Uterine smooth muscle cell (primary cell): ENCODE measurements around the gene RHOT2. TPM values are rescaled to one million over a fixed set of nuclear protein-coding genes. Genes with fewer than 3 reads are reported as not detected.

Source experiments
- total RNA-seq: library from RNA; depleted of rRNA; stranded (reverse); fragments of >200 nt; gene quantifications from 2 replicates; pipeline ENCODE4 v1.2.3, GENCODE V29; 2014

RHOT2 gene
- total RNA-seq, 1 donor from 2014 or later: 46.5 TPM

Other genes starting within 250 kb of the RHOT2 start
- gene RAB11FIP3, start 242.5 kb upstream of the RHOT2 start, total RNA-seq: 18.4 and 23.0 TPM in 2 replicates
- 41.7 and 58.5 TPM in 2 replicates for gene CAPN15, start 140.4 kb upstream of the RHOT2 start, total RNA-seq
- gene PRR35, start 107.7 kb upstream of the RHOT2 start, total RNA-seq: 0.11 TPM in 1 of 2 replicates, not detected in the other
- gene NHLRC4, start 101.1 kb upstream of the RHOT2 start, total RNA-seq: 1.8 and 2.0 TPM in 2 replicates
- gene PIGQ, start 98.2 kb upstream of the RHOT2 start, total RNA-seq: 27.9 and 35.5 TPM in 2 replicates
- gene RAB40C, start 78.1 kb upstream of the RHOT2 start, total RNA-seq: 15.1 and 18.0 TPM in 2 replicates
- gene WFIKKN1, start 37.1 kb upstream of the RHOT2 start, total RNA-seq: 0.25 and 0.33 TPM in 2 replicates
- 69.9 and 100 TPM in 2 replicates for gene METTL26, start 31.8 kb upstream of the RHOT2 start, total RNA-seq
- 12.2 and 17.4 TPM in 2 replicates for gene MCRIP2, start 26.3 kb upstream of the RHOT2 start, total RNA-seq
- gene WDR90, start 18.8 kb upstream of the RHOT2 start, total RNA-seq: 14.6 and 22.6 TPM in 2 replicates
- gene RHBDL1, start 7.5 kb downstream of the RHOT2 start, total RNA-seq: 2.9 and 5.9 TPM in 2 replicates
- 135 and 164 TPM in 2 replicates for gene STUB1, start 12.3 kb downstream of the RHOT2 start, total RNA-seq
- gene JMJD8, start 16.2 kb downstream of the RHOT2 start, total RNA-seq: 26.1 and 34.5 TPM in 2 replicates
- 5.5 and 6.2 TPM in 2 replicates for gene WDR24, start 22.3 kb downstream of the RHOT2 start, total RNA-seq
- 0.37 and 0.44 TPM in 2 replicates for gene FBXL16, start 37.7 kb downstream of the RHOT2 start, total RNA-seq
- gene METRN, start 47.0 kb downstream of the RHOT2 start, total RNA-seq: 47.1 and 79.5 TPM in 2 replicates
- 42.5 and 43.4 TPM in 2 replicates for gene ANTKMT, start 53.0 kb downstream of the RHOT2 start, total RNA-seq
- 4.2 and 4.8 TPM in 2 replicates for gene CCDC78, start 58.3 kb downstream of the RHOT2 start, total RNA-seq
- 21.7 and 29.0 TPM in 2 replicates for gene HAGHL, start 59.0 kb downstream of the RHOT2 start, total RNA-seq
- 35.2 and 35.3 TPM in 2 replicates for gene CIAO3, start 72.9 kb downstream of the RHOT2 start, total RNA-seq
- under 0.01 and 0.12 TPM in 2 replicates for gene MSLN, start 92.6 kb downstream of the RHOT2 start, total RNA-seq
- 20.6 and 26.0 TPM in 2 replicates for gene RPUSD1, start 120.2 kb downstream of the RHOT2 start, total RNA-seq
- 13.5 and 36.5 TPM in 2 replicates for gene CHTF18, start 120.5 kb downstream of the RHOT2 start, total RNA-seq
- not detected in 2 replicates for gene GNG13, start 132.6 kb downstream of the RHOT2 start, total RNA-seq